GM21423 (cell line): Measurements from ENCODE around the gene PCNX3.

Experiments
- ATAC-seq: cut with Tn5 transposase; IDR thresholded peaks from one replicate; pipeline ENCODE4 v1.9.1; 2021; ENCODE audit warnings: mild to moderate bottlenecking, moderate library complexity; ENCODE audit not compliant: unreplicated experiment

The PCNX3 gene

DNA sequence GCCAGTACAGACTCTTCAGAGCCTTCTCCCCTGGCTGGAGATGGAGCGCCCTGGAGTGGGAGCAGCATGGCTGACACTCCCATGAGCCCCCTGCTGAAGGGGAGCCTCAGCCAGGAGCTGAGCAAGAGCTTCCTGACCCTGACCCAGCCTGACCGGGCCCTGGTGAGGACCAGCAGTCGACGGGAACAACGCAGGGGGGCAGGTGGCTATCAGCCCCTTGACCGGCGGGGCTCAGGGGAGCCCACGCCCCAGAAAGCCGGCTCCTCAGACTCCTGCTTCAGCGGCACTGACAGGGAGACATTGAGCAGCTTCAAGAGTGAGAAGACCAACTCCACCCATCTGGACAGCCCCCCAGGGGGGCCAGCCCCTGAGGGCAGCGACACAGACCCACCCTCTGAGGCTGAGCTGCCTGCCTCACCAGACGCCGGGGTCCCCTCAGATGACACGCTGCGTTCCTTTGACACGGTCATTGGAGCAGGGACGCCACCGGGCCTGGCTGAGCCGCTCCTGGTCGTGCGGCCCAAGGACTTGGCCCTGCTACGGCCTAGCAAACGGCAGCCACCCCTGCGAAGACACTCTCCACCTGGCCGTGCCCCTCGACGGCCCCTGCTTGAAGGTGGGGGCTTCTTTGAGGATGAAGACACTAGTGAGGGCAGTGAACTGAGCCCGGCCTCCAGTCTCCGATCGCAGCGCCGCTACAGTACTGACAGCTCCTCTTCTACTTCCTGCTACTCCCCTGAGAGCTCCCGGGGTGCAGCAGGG, 2.6 kb downstream of the PCNX3 start:
- ATAC-seq = no peak

- ATAC-seq = no peak
Observed at GRCh38 chr11:65618763-65619162, 3.2 kb downstream of the PCNX3 start.

DNA sequence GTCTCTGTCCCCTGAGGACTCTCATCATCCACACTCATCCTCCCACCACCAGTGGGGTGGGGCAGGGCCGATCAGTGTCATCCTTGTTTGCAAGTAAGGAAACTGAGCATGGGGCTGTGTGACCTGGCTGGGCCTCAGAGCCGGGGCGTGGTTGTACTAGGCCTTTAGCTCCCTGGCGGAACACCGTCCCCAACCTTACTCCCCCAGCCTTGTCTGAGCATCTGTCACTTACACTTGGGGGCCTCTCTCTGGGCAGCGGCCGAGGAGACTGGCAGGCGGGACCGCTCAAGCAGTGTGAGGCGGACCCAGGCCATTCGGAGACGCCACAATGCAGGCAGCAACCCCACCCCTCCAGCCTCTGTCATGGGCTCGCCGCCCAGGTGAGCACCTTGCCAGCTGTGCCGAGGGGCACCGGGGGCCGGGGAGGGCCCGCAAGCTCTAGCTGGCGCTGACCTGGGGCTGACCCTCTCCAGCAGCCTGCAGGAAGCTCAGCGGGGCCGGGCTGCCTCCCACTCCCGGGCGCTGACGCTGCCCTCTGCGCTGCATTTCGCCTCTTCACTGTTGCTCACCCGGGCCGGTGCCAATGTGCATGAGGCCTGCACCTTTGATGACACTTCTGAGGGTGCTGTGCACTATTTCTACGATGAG, 3.8 kb downstream of the PCNX3 start:
- ATAC-seq = no peak

DNA sequence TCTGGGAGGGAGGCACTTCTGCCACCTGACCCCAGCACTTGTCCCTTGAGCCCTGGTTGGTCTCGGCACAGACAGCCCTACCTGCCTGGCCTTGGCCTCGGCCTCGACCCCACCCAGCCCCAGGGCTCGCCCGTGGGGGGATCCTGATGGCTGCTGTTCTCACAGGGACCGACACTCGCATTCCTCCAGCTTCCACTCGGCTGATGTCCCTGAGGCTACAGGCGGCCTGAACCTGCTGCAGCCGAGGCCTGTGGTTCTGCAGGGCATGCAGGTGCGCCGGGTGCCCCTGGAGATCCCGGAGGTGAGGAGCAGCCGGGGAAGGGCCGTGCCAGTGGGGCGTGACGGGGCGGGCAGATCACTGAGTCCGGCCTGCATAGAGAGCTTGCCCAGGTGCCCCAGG, 5.1 kb downstream of the PCNX3 start:
- no peak for ATAC-seq

DNA sequence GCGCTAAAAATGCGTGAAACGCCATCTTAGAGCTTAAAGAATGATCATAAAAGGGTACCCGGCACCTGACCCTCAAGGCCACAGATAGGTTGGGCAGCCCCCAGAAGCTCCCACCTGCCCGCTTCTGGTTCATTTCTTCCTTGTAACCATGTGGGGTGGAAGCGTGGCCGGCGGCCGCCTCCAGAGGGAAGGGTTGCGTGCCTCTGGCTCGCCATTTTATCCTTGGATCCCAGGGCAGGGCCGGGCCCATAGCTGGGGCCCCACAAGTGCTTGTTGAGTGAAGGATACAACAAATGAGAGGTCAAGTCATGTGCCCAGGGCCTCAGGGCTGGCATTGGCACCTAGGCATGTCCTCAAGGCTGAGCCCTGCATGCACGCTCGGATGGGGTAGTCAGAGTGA, 5.9 kb downstream of the PCNX3 start:
- ATAC-seq = no peak

DNA sequence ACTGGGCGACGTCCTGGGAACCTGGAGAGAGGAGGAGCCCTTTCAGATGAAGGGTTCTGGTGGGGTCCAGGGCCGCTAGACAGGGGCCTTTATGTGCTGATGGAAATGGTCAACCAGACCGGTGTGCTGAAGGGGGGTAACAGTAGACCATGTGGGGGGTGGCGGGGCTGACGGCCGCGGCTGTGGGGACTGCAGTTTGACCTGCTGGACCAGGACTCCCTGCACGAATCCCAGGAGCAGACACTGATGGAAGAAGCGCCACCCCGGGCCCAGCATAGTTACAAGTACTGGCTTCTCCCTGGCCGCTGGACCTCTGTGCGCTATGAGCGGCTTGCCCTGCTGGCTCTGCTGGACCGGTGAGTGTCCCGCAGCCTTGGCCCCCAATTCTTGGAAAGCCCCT, 6.4 kb downstream of the PCNX3 start:
- no peak for ATAC-seq

DNA sequence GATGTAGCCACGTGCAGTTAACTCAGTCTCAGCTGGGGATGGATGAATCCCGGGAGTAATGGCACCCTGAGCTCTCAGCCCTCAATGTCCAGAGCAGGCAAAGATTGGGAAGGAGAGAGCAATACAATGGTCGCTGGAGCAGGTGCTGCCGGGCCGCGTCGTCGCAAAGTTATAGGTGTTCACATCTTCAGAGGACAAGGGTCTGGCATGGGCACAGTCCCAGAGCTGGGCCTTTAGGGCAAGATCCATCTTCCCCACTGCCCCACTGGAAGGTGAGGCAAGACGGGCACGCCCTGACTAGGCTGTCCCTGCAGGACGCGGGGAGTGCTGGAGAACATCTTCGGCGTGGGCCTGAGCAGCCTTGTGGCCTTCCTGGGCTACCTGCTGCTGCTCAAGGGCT, 7.6 kb downstream of the PCNX3 start:
- no peak for ATAC-seq

GRCh38 chr11:65623852-65624616, 8.5 kb downstream of the PCNX3 start:
- no peak for ATAC-seq

DNA sequence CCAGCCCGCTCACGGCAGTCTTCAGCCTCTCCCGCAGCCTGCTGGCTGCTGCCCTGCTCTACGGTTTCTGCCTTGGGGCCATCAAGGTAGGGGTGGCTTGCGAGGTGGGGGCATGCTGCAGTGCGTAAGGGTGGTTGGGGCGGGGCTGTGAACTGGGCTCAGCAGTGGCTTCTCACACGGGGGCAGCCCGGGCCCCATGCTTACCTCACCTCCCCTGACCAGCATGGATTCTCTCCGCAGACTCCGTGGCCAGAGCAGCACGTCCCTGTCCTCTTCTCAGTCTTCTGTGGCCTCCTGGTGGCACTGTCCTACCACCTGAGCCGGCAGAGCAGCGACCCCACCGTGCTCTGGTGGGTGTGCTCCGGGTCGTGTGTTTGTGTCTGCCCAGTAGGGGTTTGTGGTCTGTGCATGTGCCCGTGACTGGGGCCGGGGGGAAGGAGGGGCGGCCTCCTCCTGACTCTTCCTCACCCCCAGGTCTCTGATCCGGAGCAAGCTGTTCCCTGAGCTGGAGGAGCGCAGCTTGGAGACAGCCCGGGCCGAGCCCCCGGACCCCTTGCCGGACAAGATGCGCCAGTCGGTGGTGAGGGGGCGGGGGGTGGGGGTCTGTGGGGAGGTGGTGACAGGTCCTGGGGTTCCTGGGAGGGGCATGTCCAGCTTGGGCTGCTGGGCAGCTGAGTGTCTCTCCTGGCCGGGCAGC, 9.5 kb downstream of the PCNX3 start:
- ATAC-seq = no peak

- ATAC-seq = no peak
Observed at GRCh38 chr11:65625628-65626342, 10.2 kb downstream of the PCNX3 start.

DNA sequence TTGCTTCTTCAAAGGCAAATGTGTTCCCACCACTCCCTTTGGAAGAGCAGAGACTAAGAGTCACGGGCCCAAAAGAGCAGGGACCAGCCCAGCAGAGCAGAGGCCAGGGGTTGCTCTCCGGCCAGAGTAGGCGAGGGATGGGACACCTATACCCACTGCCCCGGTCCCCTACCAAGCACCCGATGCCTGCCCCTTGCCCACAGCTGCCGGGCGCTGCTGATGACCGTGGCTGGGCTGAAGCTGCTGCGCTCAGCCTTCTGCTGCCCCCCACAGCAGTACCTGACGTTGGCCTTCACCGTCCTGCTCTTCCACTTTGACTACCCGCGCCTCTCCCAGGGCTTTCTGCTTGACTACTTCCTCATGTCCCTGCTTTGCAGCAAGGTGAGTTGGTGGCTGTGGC, 11.6 kb downstream of the PCNX3 start:
- no peak for ATAC-seq

DNA sequence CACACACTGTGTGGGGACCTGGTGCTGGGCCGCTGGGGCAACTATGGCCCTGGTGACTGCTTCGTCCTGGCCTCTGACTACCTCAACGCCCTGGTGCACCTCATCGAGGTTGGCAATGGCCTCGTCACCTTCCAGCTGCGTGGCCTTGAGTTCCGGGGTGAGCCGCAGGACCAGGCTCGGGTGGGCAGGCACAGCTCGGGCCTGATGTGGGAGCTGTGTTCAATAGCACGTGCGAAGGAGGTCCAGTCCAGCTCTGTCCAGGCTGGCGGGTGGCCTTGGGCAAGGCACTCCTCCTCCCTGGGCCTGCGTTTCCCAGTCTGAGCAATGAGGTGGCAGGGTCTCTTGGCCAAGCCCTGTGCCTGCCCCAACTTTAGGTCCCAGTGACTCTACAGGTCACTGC, 14.0 kb downstream of the PCNX3 start:
- ATAC-seq = no peak

DNA sequence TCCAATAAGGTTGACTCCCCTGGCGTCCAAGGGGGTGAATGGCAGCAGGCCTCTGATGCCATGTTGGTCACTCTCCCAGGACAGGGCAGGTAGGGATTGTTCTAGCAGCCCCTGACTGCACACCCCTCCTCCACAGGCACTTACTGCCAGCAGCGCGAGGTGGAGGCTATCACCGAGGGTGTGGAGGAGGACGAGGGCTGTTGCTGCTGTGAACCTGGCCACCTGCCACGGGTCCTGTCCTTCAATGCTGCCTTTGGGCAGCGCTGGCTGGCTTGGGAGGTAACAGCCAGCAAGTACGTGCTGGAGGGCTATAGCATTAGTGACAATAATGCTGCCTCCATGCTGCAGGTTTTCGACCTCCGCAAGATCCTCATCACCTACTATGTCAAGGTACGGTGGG, 14.6 kb downstream of the PCNX3 start:
- ATAC-seq = no peak

DNA sequence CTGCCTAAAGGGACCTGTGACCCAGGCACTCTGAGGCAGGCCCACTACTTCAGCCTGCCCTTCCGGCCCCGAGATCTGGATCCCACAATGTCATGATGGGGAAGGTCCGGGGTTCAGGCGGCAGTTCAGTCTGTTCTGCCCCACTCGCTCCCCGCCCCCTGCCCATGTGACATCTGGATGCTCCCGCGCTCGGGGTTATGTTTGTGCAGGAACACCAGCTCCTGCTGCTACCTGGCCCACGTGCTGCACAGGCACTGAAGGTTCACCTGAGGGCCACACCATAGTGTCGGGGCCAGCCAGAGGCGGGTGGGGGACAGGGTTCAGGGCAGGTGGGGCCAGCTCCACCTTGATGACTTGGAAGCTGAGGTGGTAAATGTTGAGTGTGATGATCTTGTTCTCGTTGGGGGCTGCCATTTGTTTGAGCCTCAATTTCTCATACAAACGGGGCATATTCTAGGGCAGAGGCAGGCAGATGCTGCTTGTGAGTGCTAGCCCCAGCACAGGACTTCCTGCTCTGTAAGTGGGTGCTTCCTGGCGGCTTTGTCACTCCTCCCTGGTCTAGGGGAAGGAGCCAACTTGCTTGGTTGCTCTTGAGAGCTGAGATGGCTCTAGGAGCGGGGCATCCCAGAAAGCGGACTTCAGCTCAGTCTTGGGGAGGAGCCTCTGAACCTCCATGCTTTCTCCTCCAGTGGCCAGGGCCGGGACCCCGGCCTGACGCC, 18.0 kb downstream of the PCNX3 start:
- ATAC-seq = no peak

DNA sequence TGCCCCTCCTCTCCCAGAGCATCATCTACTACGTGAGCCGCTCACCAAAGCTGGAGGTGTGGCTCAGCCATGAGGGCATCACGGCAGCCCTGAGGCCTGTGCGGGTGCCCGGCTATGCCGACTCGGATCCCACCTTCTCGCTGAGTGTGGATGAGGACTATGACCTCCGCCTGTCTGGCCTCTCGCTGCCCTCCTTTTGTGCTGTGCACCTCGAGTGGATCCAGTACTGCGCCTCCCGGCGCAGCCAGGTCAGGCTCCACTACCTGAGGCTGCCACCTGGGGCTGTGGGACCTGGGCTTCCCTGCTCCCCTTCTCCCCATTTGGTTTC, 18.5 kb downstream of the PCNX3 start:
- no peak for ATAC-seq

DNA sequence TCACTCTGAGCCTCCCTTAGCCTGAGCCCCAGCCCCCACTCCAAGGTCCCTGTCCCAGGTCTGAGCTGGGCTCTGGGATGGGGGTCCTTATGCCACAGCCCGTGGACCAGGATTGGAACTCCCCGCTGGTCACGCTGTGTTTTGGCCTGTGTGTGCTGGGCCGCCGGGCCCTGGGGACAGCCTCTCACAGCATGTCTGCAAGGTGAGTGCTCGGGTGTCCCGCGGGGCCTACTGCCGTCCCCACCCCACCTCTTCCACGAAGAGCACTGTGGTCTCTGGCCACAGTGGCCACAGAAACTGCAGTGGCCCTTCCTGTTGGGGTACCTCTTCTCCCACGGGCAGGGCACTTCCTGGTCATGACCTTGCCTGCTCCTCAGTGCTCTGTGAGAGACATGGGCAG, 18.9 kb downstream of the PCNX3 start:
- ATAC-seq = no peak

- ATAC-seq = no peak
Observed at GRCh38 chr11:65634905-65635731, 19.5 kb downstream of the PCNX3 start.

DNA sequence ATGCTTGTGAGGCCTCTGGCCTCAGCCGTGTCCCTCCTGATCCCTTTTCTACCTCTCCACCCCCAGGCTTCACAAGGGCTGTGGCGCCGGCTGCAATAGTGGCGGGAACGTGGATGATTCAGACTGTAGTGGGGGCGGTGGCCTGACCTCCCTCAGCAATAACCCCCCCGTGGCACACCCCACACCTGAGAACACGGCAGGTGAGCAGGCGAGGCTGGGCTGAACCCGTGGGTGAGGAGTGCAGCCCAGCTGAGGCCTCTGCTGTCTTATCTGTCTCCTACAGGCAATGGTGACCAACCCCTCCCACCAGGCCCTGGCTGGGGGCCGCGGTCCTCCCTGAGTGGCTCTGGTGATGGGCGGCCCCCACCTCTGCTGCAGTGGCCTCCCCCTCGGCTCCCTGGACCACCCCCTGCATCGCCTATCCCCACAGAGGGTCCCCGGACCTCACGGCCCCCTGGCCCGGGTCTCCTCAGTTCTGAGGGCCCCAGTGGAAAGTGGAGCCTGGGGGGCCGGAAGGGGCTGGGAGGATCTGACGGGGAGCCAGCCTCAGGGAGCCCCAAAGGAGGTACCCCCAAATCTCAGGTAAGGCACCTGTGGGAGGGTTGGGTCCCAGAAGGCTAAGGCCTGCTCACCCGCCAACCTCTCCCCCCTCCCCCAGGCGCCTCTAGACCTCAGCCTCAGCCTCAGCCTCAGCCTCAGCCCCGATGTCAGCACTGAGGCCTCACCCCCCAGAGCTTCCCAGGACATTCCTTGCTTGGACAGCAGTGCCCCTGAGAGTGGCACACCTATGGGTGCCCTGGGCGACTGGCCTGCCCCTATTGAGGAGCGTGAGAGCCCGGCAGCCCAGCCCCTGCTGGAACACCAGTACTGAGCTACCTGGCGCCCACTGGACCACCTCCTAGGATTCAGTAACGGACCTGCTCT, 20.8 kb downstream of the PCNX3 start:
- ATAC-seq = no peak
